Gastroesophageal sphincter (tissue), 4 donors: Measurements from ENCODE around the gene AGPAT1. TPM values are rescaled to one million over a fixed set of nuclear protein-coding genes. Genes with fewer than 3 reads are reported as not detected.

ENCODE experiments used
- ATAC-seq: fragments of 150-250 bp; one replicate; pipeline ENCODE4 v1.9.1; 2016; ENCODE audit warnings: mild to moderate bottlenecking, moderate library complexity
- H3K27ac ChIP-seq, 4 donors: fragments of 200-600 bp; sonication (generic) in 3 of 4; 1 replicate in 3 of 4; 2 replicates in 1 of 4; pipeline ENCODE4 v1.5.1; 2016 to 2019
- H3K27me3 ChIP-seq: fragments of 200-600 bp; sonication (generic); one replicate; pipeline ENCODE4 v1.5.1; 2019
- H3K36me3 ChIP-seq, 2 donors: fragments of 200-600 bp; sonication (generic); one replicate each; pipeline ENCODE4 v1.5.1; 2019; ENCODE audit warnings: control low read depth in 1 of 2
- H3K4me1 ChIP-seq, 3 donors: fragments of 200-600 bp; sonication (generic); 1 replicate in 2 of 3; 2 replicates in 1 of 3; pipeline ENCODE4 v1.5.1; 2016 to 2019; ENCODE audit warnings: control low read depth in 2 of 3
- H3K4me3 ChIP-seq, 2 donors: fragments of 200-600 bp; sonication (generic); one replicate each; pipeline ENCODE4 v1.5.1; 2019; ENCODE audit warnings: mild to moderate bottlenecking in 1 of 2, moderate library complexity in 1 of 2
- H3K9me3 ChIP-seq, 3 donors: fragments of 200-600 bp; sonication (generic); one replicate each; pipeline ENCODE4 v1.5.1; 2017 to 2019; ENCODE audit warnings: control low read depth in 2 of 3
- CTCF ChIP-seq, 4 experiments: fragments of 200-600 bp in 2 of 4; fragments of 450-650 bp in 2 of 4; sonication (generic) in 1 of 4; IDR thresholded peaks; one replicate each; pipeline ENCODE4 v1.5.1; 2017 to 2019; ENCODE audit warnings: antibody characterized with exemption in 4 of 4, mild to moderate bottlenecking in 2 of 4, moderate library complexity in 2 of 4
- EP300 ChIP-seq: sonication (generic); formaldehyde crosslinking; IDR thresholded peaks from one replicate; pipeline ENCODE4 v1.6.1; 2017; ENCODE audit warnings: antibody characterized with exemption, mild to moderate bottlenecking
- POLR2A ChIP-seq, 2 donors: fragments of 450-650 bp; IDR thresholded peaks; one replicate each; pipeline ENCODE4 v1.6.1; 2017; ENCODE audit warnings: antibody characterized with exemption in 2 of 2, mild to moderate bottlenecking in 2 of 2, moderate library complexity in 1 of 2
- POLR2AphosphoS5 ChIP-seq: sonication (generic); formaldehyde crosslinking; IDR thresholded peaks from one replicate; pipeline ENCODE4 v1.6.1; 2017; ENCODE audit warnings: antibody characterized with exemption
- WGBS, 2 donors: methylation state at CpG; one replicate each; pipeline ENCODE4 v1.1.5; 2018; ENCODE audit warnings: low coverage in 1 of 2; 5-methylcytosine and 5-hydroxymethylcytosine counted together
- total RNA-seq, 4 donors: library from RNA; depleted of rRNA; stranded (reverse); fragments of >200 nt; gene quantifications; one replicate each; pipeline ENCODE4 v1.1.0, GENCODE V29; 2016

The AGPAT1 gene
- total RNA-seq, 4 donors from 2014 or later, result 45.6 to 70.5 (median 54.6) TPM

- TF ChIP-seq POLR2AphosphoS5 (no peak), EP300 (no peak), CTCF (IDR thresholded peaks at IDR 0.05) (no peak)
- ATAC-seq, result no peak
These were observed 16.1 kb upstream of the AGPAT1 start for GRCh38 chr6:32191696-32192607.

GRCh38 chr6:32190911-32191677 lies 15.2 kb upstream of the AGPAT1 start:
- Histone ChIP-seq H3K4me3 (peak overlapping the region; percentile 89 to 98), H3K27ac (peak overlapping the region; percentile 97 to 99 (median 98)), H3K9me3 (no peaks in the 10 kb centered on the region), H3K27me3 (no peaks in the 10 kb centered on the region), H3K4me1 (peaks cover 0 to 83% (median 37%) of the 10 kb centered on the region in 3 donors), H3K36me3 (peaks cover 0 to 21% of the 10 kb centered on the region in 2 donors)
- no peak for ATAC-seq
- TF ChIP-seq POLR2A (IDR thresholded peaks at IDR 0.05) (no peak), EP300 (no peak), CTCF (IDR thresholded peaks at IDR 0.05) (no peak), POLR2AphosphoS5 (no peak)
- WGBS, 2 donors, result 67% methylated on average over 3 of the region's 8 CpGs; no CpG with 5 or more reads in 1 of the 2 donors

More at GRCh38 chr6:32191696-32192607, 16.1 kb upstream of the AGPAT1 start:
- H3K36me3 ChIP-seq, result peaks cover 0 to 12% of the 10 kb centered on the region in 2 donors
- 42 to 82% methylated on average over 3 to 9 of the region's 15 CpGs for WGBS, 2 donors
- H3K27ac ChIP-seq, result peak overlapping the region in 3 of 4 donors; percentile 97 to 99 (median 98)
- no peaks in the 10 kb centered on the region for H3K27me3 ChIP-seq
- peaks cover 1 to 80% (median 32%) of the 10 kb centered on the region in 3 donors for H3K4me1 ChIP-seq
- peak overlapping the region in 1 of 2 donors; percentile 89 for H3K4me3 ChIP-seq
- H3K9me3 ChIP-seq, result no peaks in the 10 kb centered on the region

- peaks cover 0 to 23% of the 10 kb centered on the region in 2 donors for H3K36me3 ChIP-seq
- H3K9me3 ChIP-seq, result no peaks in the 10 kb centered on the region
- ATAC-seq, result peak; percentile 74
- no peaks in the 10 kb centered on the region for H3K27me3 ChIP-seq
- H3K27ac ChIP-seq, result peak within 1 kb of the TSS; percentile 97 to 99 (median 98)
- TF ChIP-seq POLR2A (IDR thresholded peaks at IDR 0.05) (peak; percentile 52 to 73), EP300 (no peak), POLR2AphosphoS5 (peak; percentile 44), CTCF (IDR thresholded peaks at IDR 0.05) (no peak)
- peaks cover 0 to 88% (median 41%) of the 10 kb centered on the region in 3 donors for H3K4me1 ChIP-seq
- 0% methylated on average over 3 to 8 of the region's 23 CpGs for WGBS, 2 donors
- peak within 1 kb of the TSS; percentile 89 to 98 for H3K4me3 ChIP-seq
These were observed 14.4 kb upstream of the AGPAT1 start, which contains the start of gene PBX2 for GRCh38 chr6:32190054-32190851. Gene PBX2, minus strand, starts transcription at chr6:32190202. Its CDS starts 287 bp downstream, at chr6:32189915.

- TF ChIP-seq POLR2A (IDR thresholded peaks at IDR 0.05) (no peak), POLR2AphosphoS5 (no peak), CTCF (IDR thresholded peaks at IDR 0.05) (no peak), EP300 (no peak)
- H3K4me3 ChIP-seq, result peak overlapping the region; percentile 89 to 98
- no peaks in the 10 kb centered on the region for H3K27me3 ChIP-seq
- H3K9me3 ChIP-seq, result no peaks in the 10 kb centered on the region
- no peak for ATAC-seq
- peak overlapping the region; percentile 97 to 99 (median 98) for H3K27ac ChIP-seq
- peaks cover 0 to 88% (median 38%) of the 10 kb centered on the region in 3 donors for H3K4me1 ChIP-seq
- peaks cover 0 to 23% of the 10 kb centered on the region in 2 donors for H3K36me3 ChIP-seq
- 0% methylated on average over 1 of the region's 23 CpGs; no CpG with 5 or more reads in 1 of the 2 donors for WGBS, 2 donors
These were observed 13.8 kb upstream of the AGPAT1 start for GRCh38 chr6:32189742-32190053.
